ENCODE data around the gene KAZN.

KAZN gene

GRCh38 chr1:15096293-15096692 lies 497.8 kb downstream of the KAZN start:
- H3K4me3 ChIP-seq (ENCODE audit: low read depth, low read length): no peak overlapping the region
- TF ChIP-seq CTCF (IDR thresholded peaks at IDR 0.05; ENCODE audit: low read depth, low read length): no peak

- no peak overlapping the region for H3K4me3 ChIP-seq (ENCODE audit: low read depth, low read length)
- TF ChIP-seq CTCF (IDR thresholded peaks at IDR 0.05; ENCODE audit: low read depth, low read length): no peak
These were observed 500.0 kb downstream of the KAZN start for GRCh38 chr1:15098176-15099125.

- H3K4me3 ChIP-seq (ENCODE audit: low read depth, low read length): no peak overlapping the region
- no peak for TF ChIP-seq CTCF (IDR thresholded peaks at IDR 0.05; ENCODE audit: low read depth, low read length)
These were observed 501.1 kb downstream of the KAZN start for GRCh38 chr1:15099441-15100120.

GRCh38 chr1:15100121-15100879 lies 501.8 kb downstream of the KAZN start:
- peak; percentile 97 for TF ChIP-seq CTCF (IDR thresholded peaks at IDR 0.05; ENCODE audit: low read depth, low read length)
- H3K4me3 ChIP-seq (ENCODE audit: low read depth, low read length): no peak overlapping the region

- no peak for TF ChIP-seq CTCF (IDR thresholded peaks at IDR 0.05; ENCODE audit: low read depth, low read length)
- H3K4me3 ChIP-seq (ENCODE audit: low read depth, low read length): no peak overlapping the region
These were observed 502.6 kb downstream of the KAZN start for GRCh38 chr1:15100880-15101760.

- no peak overlapping the region for H3K4me3 ChIP-seq (ENCODE audit: low read depth, low read length)
- TF ChIP-seq CTCF (IDR thresholded peaks at IDR 0.05; ENCODE audit: low read depth, low read length): no peak
These were observed 503.3 kb downstream of the KAZN start for GRCh38 chr1:15101801-15102200.
